HG03103 (cell line): ENCODE data around the gene PALM3.
A peak's percentile ranks its signal among the peaks of the same experiment; 100 is the strongest.

Source experiments
- ATAC-seq: cut with Tn5 transposase; IDR thresholded peaks from one replicate; pipeline ENCODE4 v1.9.1; 2021; ENCODE audit warnings: low read depth; ENCODE audit not compliant: unreplicated experiment

Gene PALM3

GRCh38 chr19:14061751-14062557 lies at the start of gene PALM3:
PALM3 (minus strand) TSS chr19:14062076; CDS start chr19:14061980, 96 bp downstream.
- ATAC-seq, result no peak

- no peak for ATAC-seq
Observed at GRCh38 chr19:14111486-14111885, 49.6 kb upstream of the PALM3 start.

GRCh38 chr19:14110650-14111049 lies 48.8 kb upstream of the PALM3 start:
- ATAC-seq, result no peak

- ATAC-seq, result no peak
Observed at GRCh38 chr19:14107581-14108461, 45.9 kb upstream of the PALM3 start.

- no peak for ATAC-seq
Observed at GRCh38 chr19:14106840-14107239, 45.0 kb upstream of the PALM3 start.

GRCh38 chr19:14105680-14106079 lies 43.8 kb upstream of the PALM3 start:
- no peak for ATAC-seq

GRCh38 chr19:14103310-14103709 lies 41.4 kb upstream of the PALM3 start:
- ATAC-seq, result no peak

- no peak for ATAC-seq
Observed at GRCh38 chr19:14102756-14103155, 40.9 kb upstream of the PALM3 start.

GRCh38 chr19:14102102-14102696 lies 40.3 kb upstream of the PALM3 start:
- ATAC-seq, result no peak

- ATAC-seq, result no peak
Observed at GRCh38 chr19:14101003-14101545, 39.2 kb upstream of the PALM3 start.

- no peak for ATAC-seq
Observed at GRCh38 chr19:14097532-14098151, 35.8 kb upstream of the PALM3 start.

GRCh38 chr19:14096272-14096992 lies 34.6 kb upstream of the PALM3 start:
- no peak for ATAC-seq

GRCh38 chr19:14094854-14095253 lies 33.0 kb upstream of the PALM3 start:
- no peak for ATAC-seq

- ATAC-seq, result no peak
Observed at GRCh38 chr19:14093117-14093823, 31.4 kb upstream of the PALM3 start.

GRCh38 chr19:14091813-14092462 lies 30.1 kb upstream of the PALM3 start:
- no peak for ATAC-seq

- ATAC-seq, result peak; percentile 41
Observed at GRCh38 chr19:14091081-14091812, 29.4 kb upstream of the PALM3 start.

- peak; percentile 30 for ATAC-seq
Observed at GRCh38 chr19:14090509-14091080, 28.7 kb upstream of the PALM3 start, which contains the start of gene SAMD1. SAMD1 (minus strand) TSS chr19:14090751.
